HepG2 (cell line): ENCODE measurements around the gene INSYN2B. TPM values are rescaled to one million over a fixed set of nuclear protein-coding genes. Genes with fewer than 3 reads are reported as not detected.

ENCODE experiments used
- ATAC-seq: fragments of 200-7000 bp; cut with Tn5 transposase; 3 replicates; pipeline ENCODE4 v1.9.1; 2020; ENCODE audit warnings: mild to moderate bottlenecking, moderate library complexity
- BruUV-seq: library from RNA; stranded (reverse); fragments of 400-500 nt; replicated peaks from 2 replicates; lab custom pipeline; 2021; lab: Mats Ljungman, UMichigan
- CTCF ChIA-PET: fragments of 300-600 bp; formaldehyde crosslinking; extraction: SDS; loops from one replicate; lab custom pipeline; 2021; ENCODE audit warnings: low total read pairs, inconsistent platforms, low intra/inter-chr PET ratio; lab: Yijun Ruan, JAX
- POLR2A ChIA-PET: fragments of 350-600 bp; sonication (Branson Sonifier 250); formaldehyde crosslinking; loops from one replicate; lab custom pipeline; 2020; ENCODE audit warnings: antibody characterized with exemption, inconsistent platforms; lab: Yijun Ruan, JAX
- DNase-seq: peaks from one replicate; pipeline ENCODE4 v3.0.0-alpha.2; 2015; ENCODE audit warnings: low spot score
- FAIRE-seq: peaks from 3 replicates; lab custom pipeline; 2011; peaks lifted over from hg19 to GRCh38; lab: Jason Lieb, UNC
- H2AFZ ChIP-seq: one replicate; pipeline ENCODE4 v1.6.1; 2011; ENCODE audit warnings: low read length, inconsistent platforms
- H3K27ac ChIP-seq: fragments of 300-600 bp; 3 replicates; pipeline ENCODE4 v1.8.0; 2011; ENCODE audit warnings: mixed run types, mild to moderate bottlenecking, mixed read lengths, low read length, inconsistent platforms; ENCODE audit not compliant: insufficient read depth; ENCODE audit errors: extremely low read length
- H3K27me3 ChIP-seq, 2 experiments: fragments of 200-600 bp in 1 of 2; 2 replicates in 1 of 2; 3 replicates in 1 of 2; pipeline versions ENCODE4 v1.6.0 to v1.8.0; 2011; ENCODE audit warnings: low read length in 2 of 2, mild to moderate bottlenecking in 2 of 2, moderate library complexity in 2 of 2, inconsistent platforms in 1 of 2; ENCODE audit not compliant: insufficient read depth in 2 of 2, control insufficient read depth in 1 of 2
- H3K36me3 ChIP-seq, 2 experiments: fragments of 200-600 bp in 1 of 2; replicated peaks in 1 of 2; 2 replicates in 1 of 2; 3 replicates in 1 of 2; pipeline versions ENCODE4 v1.5.1 to v1.8.0; 2011; ENCODE audit warnings: low read length in 2 of 2, inconsistent platforms in 1 of 2; ENCODE audit not compliant: insufficient read depth in 2 of 2, control insufficient read depth in 1 of 2
- H3K4me1 ChIP-seq: 2 replicates; pipeline ENCODE4 v1.5.1; 2012; ENCODE audit warnings: low read length, inconsistent platforms; ENCODE audit not compliant: insufficient read depth
- H3K4me2 ChIP-seq: 2 replicates; pipeline ENCODE4 v1.6.0; 2011; ENCODE audit warnings: low read depth, low read length, inconsistent platforms
- H3K4me3 ChIP-seq, 3 experiments: fragments of 200-600 bp in 1 of 3; sonication (generic), shearing (Covaris generic) in 1 of 3; replicated peaks in 1 of 3; 2 replicates each; pipeline ENCODE4 v1.5.1; 2011 to 2016; ENCODE audit warnings: low read length in 3 of 3, inconsistent platforms in 2 of 3, low read depth in 2 of 3, mild to moderate bottlenecking in 2 of 3, control low read depth in 1 of 3, mixed read lengths in 1 of 3; ENCODE audit not compliant: insufficient read depth in 1 of 3
- H3K79me2 ChIP-seq: one replicate; pipeline ENCODE4 v1.6.1; 2011; ENCODE audit warnings: low read length, inconsistent platforms; ENCODE audit not compliant: insufficient read depth
- H3K9ac ChIP-seq: 2 replicates; pipeline ENCODE4 v1.6.0; 2011; ENCODE audit warnings: mild to moderate bottlenecking, low read depth, low read length, inconsistent platforms; ENCODE audit not compliant: insufficient read depth
- H3K9me3 ChIP-seq: 2 replicates; pipeline ENCODE4 v1.5.1; 2012; ENCODE audit warnings: mild to moderate bottlenecking, low read length
- H4K20me1 ChIP-seq: 2 replicates; pipeline ENCODE4 v1.6.0; 2011; ENCODE audit warnings: inconsistent platforms, mild to moderate bottlenecking, low read length, moderate library complexity; ENCODE audit not compliant: insufficient read depth
- ATAD3A ChIP-seq: sonication (generic); formaldehyde crosslinking; IDR thresholded peaks from 2 replicates; pipeline ENCODE4 v1.4.0; 2020; ENCODE audit warnings: missing genetic modification reagents
- CAMTA2 ChIP-seq: sonication (generic); formaldehyde crosslinking; IDR thresholded peaks from 2 replicates; pipeline ENCODE4 v1.4.0; 2020; ENCODE audit warnings: mild to moderate bottlenecking, missing genetic modification reagents, borderline replicate concordance
- HNRNPH1 ChIP-seq: fragments of 200-400 bp; formaldehyde crosslinking; optimal IDR thresholded peaks from 2 replicates; pipeline ENCODE3; 2017; ENCODE audit warnings: mild to moderate bottlenecking, low read depth, low read length
- HNRNPL ChIP-seq: fragments of 200-400 bp; formaldehyde crosslinking; IDR thresholded peaks from 2 replicates; pipeline ENCODE4 v1.6.1; 2017; ENCODE audit warnings: mild to moderate bottlenecking, low read depth, low read length
- HOXD1 ChIP-seq: sonication (generic); formaldehyde crosslinking; IDR thresholded peaks from 2 replicates; pipeline ENCODE4 v1.5.0; 2020; ENCODE audit warnings: missing genetic modification reagents
- KAT2B ChIP-seq: fragments of 150-350 bp; IDR thresholded peaks from 2 replicates; pipeline ENCODE4 v1.6.1; 2014; ENCODE audit warnings: low read depth, low read length, borderline replicate concordance
- KDM2A ChIP-seq: sonication (generic); formaldehyde crosslinking; IDR thresholded peaks from 2 replicates; pipeline ENCODE4 v1.4.0; 2020; ENCODE audit warnings: low read depth, missing genetic modification reagents, borderline replicate concordance
- MAFK ChIP-seq, 2 experiments: IDR thresholded peaks in 1 of 2; conservative IDR thresholded peaks in 1 of 2; 2 replicates each; pipeline ENCODE4 v1.6.1; 2011; ENCODE audit warnings: improper control_type of control experiment in 2 of 2, low read length in 2 of 2
- NCOA5 ChIP-seq: sonication (generic); formaldehyde crosslinking; IDR thresholded peaks from 2 replicates; pipeline ENCODE4 v1.4.0; 2020; ENCODE audit warnings: missing genetic modification reagents
- POGZ ChIP-seq: sonication (generic); formaldehyde crosslinking; IDR thresholded peaks from 2 replicates; pipeline ENCODE4 v1.4.0; 2020; ENCODE audit warnings: mild to moderate bottlenecking, missing genetic modification reagents
- PREB ChIP-seq: sonication (generic); formaldehyde crosslinking; IDR thresholded peaks from 2 replicates; pipeline ENCODE4 v1.4.0; 2020; ENCODE audit warnings: missing genetic modification reagents
- PRPF4 ChIP-seq: fragments of 200-400 bp; formaldehyde crosslinking; IDR thresholded peaks from 2 replicates; pipeline ENCODE4 v1.6.1; 2016; ENCODE audit warnings: low read length, low read depth; ENCODE audit not compliant: poor library complexity, severe bottlenecking
- SRSF9 ChIP-seq: fragments of 200-400 bp; formaldehyde crosslinking; IDR thresholded peaks from 2 replicates; pipeline ENCODE4 v1.6.1; 2018; ENCODE audit warnings: borderline replicate concordance, mild to moderate bottlenecking, low read depth, low read length; ENCODE audit not compliant: insufficient read depth, poor library complexity, severe bottlenecking
- ZBTB43 ChIP-seq: sonication (generic); formaldehyde crosslinking; conservative IDR thresholded peaks from 2 replicates; pipeline ENCODE4 v1.4.0; 2020; ENCODE audit warnings: missing genetic modification reagents
- ZC3H4 ChIP-seq: sonication (generic); formaldehyde crosslinking; IDR thresholded peaks from 2 replicates; pipeline ENCODE4 v1.4.0; 2020; ENCODE audit warnings: missing genetic modification reagents, borderline replicate concordance
- ZNF136 ChIP-seq: sonication (generic); formaldehyde crosslinking; IDR thresholded peaks from 2 replicates; pipeline ENCODE4 v1.8.1; 2022; ENCODE audit warnings: low read depth, mild to moderate bottlenecking, moderate library complexity, missing genetic modification reagents
- ZNF263 ChIP-seq: sonication (generic); formaldehyde crosslinking; IDR thresholded peaks from 2 replicates; pipeline ENCODE4 v1.4.0; 2020; ENCODE audit warnings: missing genetic modification reagents
- ZNF574 ChIP-seq: sonication (generic); formaldehyde crosslinking; IDR thresholded peaks from 2 replicates; pipeline ENCODE4 v1.4.0; 2020; ENCODE audit warnings: missing genetic modification reagents
- ZUFSP ChIP-seq: sonication (generic); formaldehyde crosslinking; IDR thresholded peaks from 2 replicates; pipeline ENCODE4 v1.9.0; 2021; ENCODE audit warnings: missing genetic modification reagents, mild to moderate bottlenecking, borderline replicate concordance
- WGBS: methylation state at CpG from one replicate; pipeline ENCODE4 v1.1.6; 2017; ENCODE audit warnings: low lambda C conversion rate; 5-methylcytosine and 5-hydroxymethylcytosine counted together
- in situ Hi-C: cut with HindIII; loops from 2 replicates; pipeline ENCODE4 v1.10.0; 2017; ENCODE audit warnings: low pct_unique_long_range_greater_than_20kb; ENCODE audit not compliant: extremely low pct_ligation_motif_present
- intact Hi-C: fragments of 100-400 bp; cut with micrococcal nuclease; formaldehyde crosslinking; loops from one replicate; pipeline ENCODE4 v1.10.0; 2022; ENCODE audit not compliant: unreplicated experiment
- polyA plus RNA-seq, 8 experiments: library from polyadenylated mRNA; depleted of rRNA in 3 of 8; stranded (reverse) in 7 of 8; unstranded in 1 of 8; fragments of >200 nt; fragmentation: Illumina TruSeq in 4 of 8; extraction: Trizol in 4 of 8; gene quantifications; 2 replicates each; pipeline versions ENCODE4 v1.2.1 to v1.2.3, GENCODE V29; 2011 to 2016; ENCODE audit warnings: low read depth in 4 of 8, missing spikeins in 1 of 8, mixed read lengths in 1 of 8; ENCODE audit not compliant: insufficient read depth in 1 of 8
- total RNA-seq, 5 experiments: library from RNA; depleted of rRNA; stranded (reverse); fragments of >200 nt; fragmentation: Illumina TruSeq; extraction: Trizol; gene quantifications; 2 replicates each; pipeline ENCODE4 v1.2.3, GENCODE V29; 2016; ENCODE audit warnings: low read depth in 1 of 5

Gene INSYN2B
- total and polyA plus RNA-seq, 2 of the 13 experiments (the other 11 are each of a cell fraction or from before 2014, with no cell fraction given) = not detected

GRCh38 chr5:170000155-170000554, 19.9 kb upstream of the INSYN2B start:
- Histone ChIP-seq H3K9ac (no peak overlapping the region), H3K4me2 (no peak overlapping the region), H3K36me3 (no peaks in the 10 kb centered on the region), H3K79me2 (no peaks in the 10 kb centered on the region), H2AFZ (no peak overlapping the region), H3K4me3 (no peak overlapping the region), H3K4me1 (no peaks in the 10 kb centered on the region), H3K27me3 (no peaks in the 10 kb centered on the region; a peak in 1 of 5 replicates), H3K9me3 (no peaks in the 10 kb centered on the region), H4K20me1 (no peaks in the 10 kb centered on the region), H3K27ac (no peak overlapping the region)
- CTCF ChIA-PET = no interaction called here
- DNase-seq = no peak
- in situ Hi-C loops = no loop called here
- BruUV-seq = no TSS peak
- FAIRE-seq = no peak
- intact Hi-C loops = no loop called here
- ATAC-seq = no peak
- POLR2A ChIA-PET = no interaction called here
- WGBS = 4% methylated on average over 2 of the region's 2 CpGs
- TF ChIP-seq MAFK (conservative IDR thresholded peaks at IDR 0.05 in 1 of 2, IDR thresholded peaks at IDR 0.05 in 1 of 2; ENCODE audit: low read length in 2 of 2) (no peak), HNRNPL (no peak), ZNF136 (CRISPR knock-in tag) (no peak), POGZ (no peak), ZUFSP (no peak), SRSF9 (no peak), HOXD1 (CRISPR knock-in tag) (no peak), CAMTA2 (CRISPR knock-in tag) (no peak), PRPF4 (no peak), KDM2A (CRISPR knock-in tag) (no peak), ZNF263 (CRISPR knock-in tag) (no peak), PREB (CRISPR knock-in tag) (no peak), HNRNPH1 (no peak), ATAD3A (no peak), NCOA5 (CRISPR knock-in tag) (no peak), ZC3H4 (CRISPR knock-in tag) (no peak), ZNF574 (no peak), ZBTB43 (no peak), KAT2B (no peak)
